IPS-NIHi7 (cell line): ENCODE results near the gene RPRD2.
"Not testable (repeated sequence)": the region's sequence is repeated elsewhere in the genome, so short reads cannot be mapped to it uniquely, and the experiment has no call there.

Experiments used
- DNase-seq: peaks from one replicate; pipeline ENCODE4 v3.0.0; 2012; ENCODE audit warnings: mixed read lengths; ENCODE audit errors: extremely low spot score

Gene RPRD2

GRCh38 chr1:150363426-150364230 is at the start of gene RPRD2:
Gene RPRD2, plus strand, starts transcription at chr1:150364147. Its CDS starts 568 bp downstream, at chr1:150364715.
- DNase-seq, result peak; percentile 99

- not testable (repeated sequence) for DNase-seq
Observed at GRCh38 chr1:150314691-150315090, 49.3 kb upstream of the RPRD2 start.

- DNase-seq, result no peak
Observed at GRCh38 chr1:150320667-150320978, 43.3 kb upstream of the RPRD2 start.

- DNase-seq, result peak; percentile 16
Observed at GRCh38 chr1:150321826-150322166, 42.2 kb upstream of the RPRD2 start.

GRCh38 chr1:150322310-150322709 is 41.6 kb upstream of the RPRD2 start:
- DNase-seq, result no peak

- DNase-seq, result no peak
Observed at GRCh38 chr1:150332651-150333290, 31.2 kb upstream of the RPRD2 start.

GRCh38 chr1:150346316-150346715 is 17.6 kb upstream of the RPRD2 start:
- DNase-seq, result no peak

GRCh38 chr1:150352866-150353265 is 11.1 kb upstream of the RPRD2 start:
- DNase-seq, result no peak

- DNase-seq, result no peak
Observed at GRCh38 chr1:150362721-150363425, 1.1 kb upstream of the RPRD2 start.

- DNase-seq, result peak; percentile 72
Observed at GRCh38 chr1:150364231-150365003, 470 bp downstream of the RPRD2 start.

- DNase-seq, result no peak
Observed at GRCh38 chr1:150365941-150366340, 2.0 kb downstream of the RPRD2 start.

- DNase-seq, result no peak
Observed at GRCh38 chr1:150366416-150367296, 2.7 kb downstream of the RPRD2 start.

- DNase-seq, result no peak
Observed at GRCh38 chr1:150371110-150371509, 7.2 kb downstream of the RPRD2 start.

- no peak for DNase-seq
Observed at GRCh38 chr1:150372580-150372979, 8.6 kb downstream of the RPRD2 start.

GRCh38 chr1:150376110-150376509 is 12.2 kb downstream of the RPRD2 start:
- no peak for DNase-seq

GRCh38 chr1:150383631-150384324 is 19.8 kb downstream of the RPRD2 start:
- no peak for DNase-seq

GRCh38 chr1:150385537-150386445 is 21.8 kb downstream of the RPRD2 start:
- DNase-seq, result no peak

- no peak for DNase-seq
Observed at GRCh38 chr1:150386592-150386991, 22.6 kb downstream of the RPRD2 start.

GRCh38 chr1:150387200-150387599 is 23.3 kb downstream of the RPRD2 start:
- DNase-seq, result no peak
